A673 (cell line): Measurements from ENCODE around the gene C2orf72.

Experiments
- CTCF ChIP-seq: fragments of 300-800, 200-600 bp; sonication (generic); conservative IDR thresholded peaks from 2 replicates; pipeline ENCODE4 v1.5.1; 2017; ENCODE audit warnings: low read depth, mild to moderate bottlenecking, antibody characterized with exemption, low read length, moderate library complexity, mixed read lengths
- EZH2 ChIP-seq: fragments of 200-600 bp; sonication (generic); IDR thresholded peaks from 2 replicates; pipeline ENCODE4 v1.6.1; 2017; ENCODE audit warnings: borderline replicate concordance, low read depth, mild to moderate bottlenecking, mixed read lengths, antibody characterized with exemption, low read length; ENCODE audit not compliant: poor library complexity, severe bottlenecking

- TF ChIP-seq CTCF (no peak), EZH2 (no peak)
Observed at GRCh38 chr2:231039821-231040364, 2.6 kb downstream of the C2orf72 start.
